GM23338 (cell line): ENCODE data around the gene ABCB8.

Experiments used
- CREB1 ChIP-seq: fragments of 250-450 bp; sonication (Bioruptor Pico); IDR thresholded peaks from 2 replicates; pipeline ENCODE4 v1.5.0; 2020; ENCODE audit warnings: low read depth, mild to moderate bottlenecking, moderate library complexity
- EZH2 ChIP-seq: fragments of 200-600 bp; sonication (generic); IDR thresholded peaks from one replicate; pipeline ENCODE4 v1.8.0; 2017; ENCODE audit warnings: antibody characterized with exemption, mild to moderate bottlenecking, low read depth; ENCODE audit not compliant: unreplicated experiment
- EZH2phosphoT487 ChIP-seq: fragments of 200-600 bp; sonication (generic); IDR thresholded peaks from one replicate; pipeline ENCODE4 v1.8.1; 2018; ENCODE audit warnings: antibody characterized with exemption; ENCODE audit not compliant: unreplicated experiment
- JUNB ChIP-seq: IDR thresholded peaks from one replicate; pipeline ENCODE4 v1.6.1; 2016; ENCODE audit warnings: antibody characterized with exemption; ENCODE audit not compliant: unreplicated experiment
- NANOG ChIP-seq: IDR thresholded peaks from 2 replicates; pipeline ENCODE4 v1.6.1; 2016; ENCODE audit warnings: antibody characterized with exemption, borderline replicate concordance
- POLR2AphosphoS5 ChIP-seq: IDR thresholded peaks from 2 replicates; pipeline ENCODE4 v1.6.1; 2016; ENCODE audit warnings: antibody characterized with exemption, low read depth
- REST ChIP-seq: IDR thresholded peaks from one replicate; pipeline ENCODE4 v1.6.1; 2018; ENCODE audit warnings: antibody characterized with exemption; ENCODE audit not compliant: unreplicated experiment
- ZNF114 ChIP-seq: fragments of 250-450 bp; sonication (Bioruptor Pico); IDR thresholded peaks from 2 replicates; pipeline ENCODE4 v1.5.0; 2020; ENCODE audit warnings: mild to moderate bottlenecking, moderate library complexity
- ZNF331 ChIP-seq: fragments of 250-450 bp; sonication (Bioruptor Pico); IDR thresholded peaks from 2 replicates; pipeline ENCODE4 v1.5.0; 2020; ENCODE audit warnings: low read depth, mild to moderate bottlenecking, moderate library complexity
- TF ChIP-seq, protein P1 (sequence below), 2 experiments: fragments of 200-600 bp in 1 of 2; sonication (generic) in 1 of 2; conservative IDR thresholded peaks; 2 replicates each; pipeline versions ENCODE4 v1.5.1 to v1.6.1; 2016 to 2017; ENCODE audit warnings: antibody characterized with exemption in 2 of 2, low read depth in 2 of 2, mild to moderate bottlenecking in 2 of 2, moderate library complexity in 1 of 2

DNA sequence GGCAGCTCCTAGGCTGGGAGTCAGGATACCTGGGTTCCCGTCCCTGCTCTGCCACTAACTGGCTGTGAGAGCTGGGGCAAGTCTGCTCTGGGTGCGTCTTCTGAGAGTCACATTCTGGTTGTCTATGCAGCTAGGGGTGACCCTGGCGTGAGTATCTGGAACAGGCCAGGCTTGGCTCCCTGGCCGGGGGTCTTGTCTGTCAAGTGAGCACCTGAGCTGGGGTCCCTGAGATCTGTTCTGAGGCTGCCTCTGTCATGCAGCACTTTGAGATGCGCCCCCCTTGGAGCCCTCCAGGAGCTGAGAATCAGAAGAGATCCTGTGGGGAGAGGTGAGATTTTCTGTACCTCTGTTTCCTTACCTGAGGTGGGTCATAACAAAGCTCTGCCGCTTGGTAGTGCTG, 65.5 kb downstream of the ABCB8 start:
- TF ChIP-seq, protein P1, sequence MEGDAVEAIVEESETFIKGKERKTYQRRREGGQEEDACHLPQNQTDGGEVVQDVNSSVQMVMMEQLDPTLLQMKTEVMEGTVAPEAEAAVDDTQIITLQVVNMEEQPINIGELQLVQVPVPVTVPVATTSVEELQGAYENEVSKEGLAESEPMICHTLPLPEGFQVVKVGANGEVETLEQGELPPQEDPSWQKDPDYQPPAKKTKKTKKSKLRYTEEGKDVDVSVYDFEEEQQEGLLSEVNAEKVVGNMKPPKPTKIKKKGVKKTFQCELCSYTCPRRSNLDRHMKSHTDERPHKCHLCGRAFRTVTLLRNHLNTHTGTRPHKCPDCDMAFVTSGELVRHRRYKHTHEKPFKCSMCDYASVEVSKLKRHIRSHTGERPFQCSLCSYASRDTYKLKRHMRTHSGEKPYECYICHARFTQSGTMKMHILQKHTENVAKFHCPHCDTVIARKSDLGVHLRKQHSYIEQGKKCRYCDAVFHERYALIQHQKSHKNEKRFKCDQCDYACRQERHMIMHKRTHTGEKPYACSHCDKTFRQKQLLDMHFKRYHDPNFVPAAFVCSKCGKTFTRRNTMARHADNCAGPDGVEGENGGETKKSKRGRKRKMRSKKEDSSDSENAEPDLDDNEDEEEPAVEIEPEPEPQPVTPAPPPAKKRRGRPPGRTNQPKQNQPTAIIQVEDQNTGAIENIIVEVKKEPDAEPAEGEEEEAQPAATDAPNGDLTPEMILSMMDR (conservative IDR thresholded peaks at IDR 0.05; ENCODE audit: low read depth in 2 of 2), result no peak
- TF ChIP-seq REST, result no peak
- no peak for TF ChIP-seq POLR2AphosphoS5
- no peak for TF ChIP-seq EZH2
- TF ChIP-seq ZNF331 (CRISPR knock-in tag), result no peak
- no peak for TF ChIP-seq NANOG
- TF ChIP-seq EZH2phosphoT487, result no peak
- no peak for TF ChIP-seq ZNF114 (CRISPR knock-in tag)
- no peak for TF ChIP-seq JUNB
- TF ChIP-seq CREB1 (CRISPR knock-in tag), result no peak
